Endodermal cell (in vitro differentiated cells): ENCODE measurements around the gene ATP10A. TPM values are rescaled to one million over a fixed set of nuclear protein-coding genes. Genes with fewer than 3 reads are reported as not detected.

Experiments
- DNase-seq: peaks from one replicate; pipeline ENCODE4 v3.0.0-alpha.2; 2017
- H3K27ac ChIP-seq: 2 replicates; pipeline ENCODE4 v1.5.1; 2013; ENCODE audit warnings: mild to moderate bottlenecking, low read depth, low read length, moderate library complexity
- H3K27me3 ChIP-seq: 2 replicates; pipeline ENCODE4 v1.6.1; 2013; ENCODE audit warnings: mild to moderate bottlenecking, low read length, moderate library complexity; ENCODE audit not compliant: insufficient read depth, control insufficient read depth, poor library complexity, severe bottlenecking
- H3K36me3 ChIP-seq: 2 replicates; pipeline ENCODE4 v1.7.0; 2013; ENCODE audit warnings: mild to moderate bottlenecking, low read length, moderate library complexity; ENCODE audit not compliant: control insufficient read depth, insufficient read depth
- H3K4me1 ChIP-seq: one replicate; pipeline ENCODE4 v1.7.0; 2013; ENCODE audit warnings: low read length; ENCODE audit not compliant: control insufficient read depth, insufficient read depth
- H3K4me3 ChIP-seq: 2 replicates; pipeline ENCODE4 v1.5.1; 2013; ENCODE audit warnings: mild to moderate bottlenecking, low read length, moderate library complexity
- H3K9ac ChIP-seq: 2 replicates; pipeline ENCODE4 v1.6.1; 2013; ENCODE audit warnings: mild to moderate bottlenecking, low read length, moderate library complexity; ENCODE audit not compliant: poor library complexity, severe bottlenecking; ENCODE audit errors: extremely low read depth
- H3K9me3 ChIP-seq: 2 replicates; pipeline ENCODE4 v1.6.1; 2013; ENCODE audit warnings: mild to moderate bottlenecking, low read length, moderate library complexity; ENCODE audit not compliant: control insufficient read depth
- H3K27ac Mint-ChIP-seq: 2 replicates; pipeline ENCODE4 v1.8.0; 2020; ENCODE audit warnings: mixed read lengths
- H3K27me3 Mint-ChIP-seq: 2 replicates; pipeline ENCODE4 v1.8.0; 2021; ENCODE audit warnings: mild to moderate bottlenecking, mixed read lengths; ENCODE audit not compliant: insufficient read depth
- H3K36me3 Mint-ChIP-seq: 2 replicates; pipeline ENCODE4 v1.8.0; 2020; ENCODE audit warnings: low read depth, mixed read lengths
- H3K4me1 Mint-ChIP-seq: 2 replicates; pipeline ENCODE4 v1.8.0; 2020; ENCODE audit warnings: mixed read lengths
- H3K4me3 Mint-ChIP-seq: 2 replicates; pipeline ENCODE4 v1.8.0; 2020; ENCODE audit warnings: mild to moderate bottlenecking, moderate library complexity, mixed read lengths
- H3K9me3 Mint-ChIP-seq: 2 replicates; pipeline ENCODE4 v1.8.0; 2020; ENCODE audit warnings: mild to moderate bottlenecking, mixed read lengths
- CTCF ChIP-seq: fragments of 200-600 bp; sonication (generic); conservative IDR thresholded peaks from 2 replicates; pipeline ENCODE4 v1.5.0; 2021; ENCODE audit warnings: antibody characterized with exemption, mild to moderate bottlenecking
- WGBS, 2 experiments: methylation state at CpG; one replicate each; pipeline versions ENCODE4 v1.1.5 to v1.1.7; 2013; ENCODE audit warnings: missing lambda C conversion rate in 2 of 2, mixed read lengths in 1 of 2; ENCODE audit not compliant: insufficient coverage in 1 of 2, insufficient read length in 1 of 2; 5-methylcytosine and 5-hydroxymethylcytosine counted together
- long read RNA-seq, 4 experiments: library from polyadenylated mRNA in 2 of 4; library from RNA in 1 of 4; library from capped mRNA in 1 of 4; stranded (forward) in 3 of 4; unstranded in 1 of 4; transcript quantifications; one replicate each; pipeline ENCODE4 v2.0.0, GENCODE V29; 2020 to 2021; ENCODE audit warnings: inconsistent platforms in 1 of 4
- polyA plus RNA-seq, 2 experiments: library from polyadenylated mRNA; stranded (reverse); fragments of 50-300 nt; gene quantifications; one replicate each; pipeline ENCODE4 v1.2.3, GENCODE V29; 2013
- total RNA-seq, 2 donors: library from RNA; stranded (reverse); fragmentation: NEBNext Ultra II Directional in 1 of 2; extraction: Animal tissue kit (Norgen Biotek cat#: 25700) in 1 of 2; gene quantifications; 2 replicates in 1 of 2; 3 replicates in 1 of 2; pipeline ENCODE4 v1.2.1, GENCODE V29; 2021

ATP10A gene
- 1 to 10 TPM in 1 of 2 donors, under 1 TPM in 1; 0.04 to 1.2 TPM for total RNA-seq
- 0.43 TPM for polyA plus RNA-seq (2013, experiment 1 of 2)
- polyA plus RNA-seq (2013, experiment 2 of 2): 0.37 TPM
- long read RNA-seq, experiment 1: 0 reads
- long read RNA-seq, experiment 2: 0 reads
- long read RNA-seq, experiment 3: 0 reads
- long read RNA-seq, experiment 4: 0 reads

DNA sequence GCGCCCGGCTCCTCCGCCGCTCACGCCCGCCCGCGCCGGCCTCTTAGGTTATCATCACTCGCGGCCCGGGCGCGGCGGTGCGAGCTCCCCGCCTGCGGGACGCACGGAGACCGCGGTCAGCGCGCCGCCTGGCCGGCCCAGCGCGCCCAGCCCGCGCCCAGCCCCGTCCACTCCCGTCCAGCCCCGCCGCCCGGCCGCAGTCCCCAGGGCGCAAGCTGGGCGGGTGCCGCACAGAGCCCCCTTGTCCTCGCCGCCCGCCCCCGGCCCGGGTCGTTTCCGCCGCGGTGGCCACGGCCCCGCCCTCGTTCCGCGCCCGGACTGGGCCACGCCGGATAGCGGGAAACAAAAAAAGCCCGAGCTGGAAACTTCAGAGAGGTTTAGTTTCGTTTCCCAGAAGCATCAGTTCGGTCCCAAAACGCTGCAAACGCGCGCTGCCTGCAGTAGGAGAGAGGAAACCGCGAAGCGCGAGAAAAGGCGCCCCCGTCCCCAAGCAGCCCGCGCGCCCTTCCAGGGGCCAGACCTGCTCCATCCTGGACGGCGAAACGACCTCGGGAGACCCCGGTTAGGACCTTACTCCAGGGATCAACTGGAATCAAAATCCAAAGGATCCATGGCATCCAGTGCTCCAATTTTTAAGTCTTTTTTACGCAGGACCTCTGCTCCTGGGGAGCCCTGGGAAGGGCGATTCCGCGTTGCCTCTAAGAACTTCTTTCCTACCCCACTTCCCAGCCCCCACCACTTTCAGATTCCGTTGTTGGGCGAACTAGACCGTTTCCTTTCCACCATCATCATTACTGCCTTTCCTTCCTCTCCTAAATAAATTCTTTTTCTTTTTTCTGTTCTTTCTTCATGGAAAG, at the start of gene ATP10A:
Gene ATP10A (minus strand): TSS at position 217 of the 857 bp plus-strand sequence. CDS start 231 bp downstream, outside the sequence.
- Histone ChIP-seq H3K27ac (no peak within 1 kb of the TSS), H3K27me3 (peaks cover 65% of the 10 kb centered on the region), H3K4me1 (no peaks in the 10 kb centered on the region), H3K4me3 (peak within 1 kb of the TSS; percentile 69), H3K36me3 (no peaks in the 10 kb centered on the region), H3K9ac (no peak within 1 kb of the TSS), H3K9me3 (no peaks in the 10 kb centered on the region)
- H3K4me3 Mint-ChIP-seq: peak within 1 kb of the TSS; percentile 59
- no peaks in the 10 kb centered on the region for H3K36me3 Mint-ChIP-seq
- H3K27ac Mint-ChIP-seq: no peak within 1 kb of the TSS
- H3K9me3 Mint-ChIP-seq: no peaks in the 10 kb centered on the region
- peak; percentile 77 for DNase-seq
- 3 to 5% methylated on average over 24 to 85 of the region's 85 CpGs for WGBS, 2 experiments
- H3K4me1 Mint-ChIP-seq: peaks cover 3% of the 10 kb centered on the region
- no peak for TF ChIP-seq CTCF
- H3K27me3 Mint-ChIP-seq: peaks cover 69% of the 10 kb centered on the region

- Histone ChIP-seq H3K9ac (no peak overlapping the region), H3K27me3 (no peaks in the 10 kb centered on the region), H3K36me3 (no peaks in the 10 kb centered on the region), H3K9me3 (no peaks in the 10 kb centered on the region), H3K4me1 (no peaks in the 10 kb centered on the region), H3K27ac (no peak overlapping the region), H3K4me3 (no peak overlapping the region)
- H3K4me3 Mint-ChIP-seq: no peak overlapping the region
- TF ChIP-seq CTCF: no peak
- no peaks in the 10 kb centered on the region for H3K36me3 Mint-ChIP-seq
- no peak for DNase-seq
- H3K4me1 Mint-ChIP-seq: no peaks in the 10 kb centered on the region
- H3K27me3 Mint-ChIP-seq: no peaks in the 10 kb centered on the region
- H3K27ac Mint-ChIP-seq: no peak overlapping the region
- WGBS, 2 experiments: 88 to 92% methylated on average over 2 to 3 of the region's 3 CpGs
- peaks cover 4% of the 10 kb centered on the region for H3K9me3 Mint-ChIP-seq
These were observed 48.9 kb upstream of the ATP10A start for GRCh38 chr15:25912035-25912434.

DNA sequence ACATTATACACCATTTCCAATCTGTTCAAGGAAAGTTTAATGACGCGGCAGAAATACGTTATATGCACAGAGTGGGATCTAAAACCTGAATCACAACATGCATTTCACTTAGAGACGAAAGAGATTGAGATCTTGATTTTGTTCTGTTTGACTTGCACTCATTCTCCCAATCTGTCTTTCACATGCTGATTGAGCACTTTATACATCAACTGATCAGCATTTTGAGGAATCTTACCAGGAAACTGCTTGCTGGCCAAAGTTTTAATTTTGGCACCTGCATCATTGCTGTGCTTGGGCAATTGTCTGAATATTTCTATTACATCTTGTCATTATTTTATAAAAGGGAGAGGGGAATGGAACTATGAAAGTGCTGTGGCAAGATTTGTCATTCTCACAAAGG, 47.7 kb upstream of the ATP10A start:
- Histone ChIP-seq H3K4me3 (no peak overlapping the region), H3K36me3 (no peaks in the 10 kb centered on the region), H3K27ac (no peak overlapping the region), H3K27me3 (no peaks in the 10 kb centered on the region), H3K4me1 (no peaks in the 10 kb centered on the region), H3K9ac (no peak overlapping the region), H3K9me3 (no peaks in the 10 kb centered on the region)
- H3K9me3 Mint-ChIP-seq: peaks cover 4% of the 10 kb centered on the region
- WGBS, 2 experiments: 91 to 95% methylated on average over 4 of the region's 4 CpGs
- H3K4me1 Mint-ChIP-seq: no peaks in the 10 kb centered on the region
- DNase-seq: no peak
- no peaks in the 10 kb centered on the region for H3K36me3 Mint-ChIP-seq
- no peak for TF ChIP-seq CTCF
- no peaks in the 10 kb centered on the region for H3K27me3 Mint-ChIP-seq
- H3K27ac Mint-ChIP-seq: no peak overlapping the region
- no peak overlapping the region for H3K4me3 Mint-ChIP-seq
